ENCODE data around the gene CRABP1.

- TF ChIP-seq CTCF (IDR thresholded peaks at IDR 0.05) = no peak
- no peak for TF ChIP-seq POLR2A (IDR thresholded peaks at IDR 0.05)
These were observed 29.9 kb downstream of the CRABP1 start for GRCh38 chr15:78370013-78370412.

Data from lower leg skin (tissue), 3 donors.